GM12892 (cell line): Measurements from ENCODE around the gene IGFBP5.
A peak's percentile ranks its signal among the peaks of the same experiment; 100 is the strongest.

ENCODE experiments used
- DNase-seq: peaks from one replicate; pipeline ENCODE4 v3.0.0; 2011; ENCODE audit not compliant: insufficient read length
- FAIRE-seq: peaks from 2 replicates; lab custom pipeline; 2011; peaks lifted over from hg19 to GRCh38; lab: Jason Lieb, UNC
- POLR2A ChIP-seq: IDR thresholded peaks from 2 replicates; pipeline ENCODE4 v1.6.1; 2011; ENCODE audit warnings: low read depth, low read length, control low read depth
- POLR2AphosphoS5 ChIP-seq: IDR thresholded peaks from 2 replicates; pipeline ENCODE4 v1.6.1; 2011; ENCODE audit warnings: low read depth, low read length, control low read depth
- TAF1 ChIP-seq: IDR thresholded peaks from 2 replicates; pipeline ENCODE4 v1.6.1; 2011; ENCODE audit warnings: low read depth, mild to moderate bottlenecking, control low read depth, low read length, borderline replicate concordance

The IGFBP5 gene

GRCh38 chr2:216711348-216711747, 16.0 kb upstream of the IGFBP5 start:
- DNase-seq (no peak), FAIRE-seq (no peak)
- TF ChIP-seq TAF1 (no peak), POLR2AphosphoS5 (no peak), POLR2A (no peak)

GRCh38 chr2:216710551-216711301, 15.4 kb upstream of the IGFBP5 start:
- TF ChIP-seq TAF1: no peak
- no peak for TF ChIP-seq POLR2AphosphoS5
- TF ChIP-seq POLR2A: no peak
- FAIRE-seq: no peak
- DNase-seq: no peak

- no peak for DNase-seq
- TF ChIP-seq TAF1 (no peak), POLR2AphosphoS5 (no peak), POLR2A (no peak)
Observed at GRCh38 chr2:216702756-216703155, 7.4 kb upstream of the IGFBP5 start.

GRCh38 chr2:216701544-216701943, 6.2 kb upstream of the IGFBP5 start:
- TF ChIP-seq POLR2A: no peak
- no peak for TF ChIP-seq POLR2AphosphoS5
- no peak for DNase-seq
- FAIRE-seq: no peak

More at GRCh38 chr2:216702756-216703155, 7.4 kb upstream of the IGFBP5 start:
- FAIRE-seq: no peak

GRCh38 chr2:216700781-216701180, 5.4 kb upstream of the IGFBP5 start:
- no peak for DNase-seq
- no peak for FAIRE-seq
- TF ChIP-seq POLR2A: no peak
- no peak for TF ChIP-seq TAF1
- no peak for TF ChIP-seq POLR2AphosphoS5

- DNase-seq (no peak), FAIRE-seq (no peak)
Observed at GRCh38 chr2:216700088-216700567, 4.8 kb upstream of the IGFBP5 start.

GRCh38 chr2:216698895-216699294, 3.5 kb upstream of the IGFBP5 start:
- TF ChIP-seq TAF1 (no peak), POLR2A (no peak), POLR2AphosphoS5 (no peak)
- peak; percentile 51 for FAIRE-seq
- no peak for DNase-seq

More at GRCh38 chr2:216700088-216700567, 4.8 kb upstream of the IGFBP5 start:
- TF ChIP-seq TAF1: no peak
- TF ChIP-seq POLR2A: no peak
- TF ChIP-seq POLR2AphosphoS5: no peak

GRCh38 chr2:216698293-216698692, 2.9 kb upstream of the IGFBP5 start:
- DNase-seq: no peak
- no peak for TF ChIP-seq POLR2AphosphoS5
- no peak for TF ChIP-seq POLR2A
- no peak for TF ChIP-seq TAF1
- FAIRE-seq: no peak

- DNase-seq (no peak), FAIRE-seq (no peak)
- TF ChIP-seq TAF1 (no peak), POLR2A (no peak), POLR2AphosphoS5 (no peak)
Observed at GRCh38 chr2:216696751-216697560, 1.6 kb upstream of the IGFBP5 start.

- TF ChIP-seq POLR2A: no peak
- no peak for TF ChIP-seq POLR2AphosphoS5
- no peak for TF ChIP-seq TAF1
Observed at GRCh38 chr2:216696321-216696720, 972 bp upstream of the IGFBP5 start.

GRCh38 chr2:216694826-216695217, 527 bp downstream of the IGFBP5 start:
- DNase-seq (no peak), FAIRE-seq (no peak)
- no peak for TF ChIP-seq TAF1
- no peak for TF ChIP-seq POLR2A
- TF ChIP-seq POLR2AphosphoS5: no peak

More at GRCh38 chr2:216696321-216696720, 972 bp upstream of the IGFBP5 start:
- DNase-seq (no peak), FAIRE-seq (no peak)
